Stimulated activated CD8-positive, alpha-beta memory T cell treated with anti-CD3 and anti-CD28 coated beads, Interleukin-15, amount 100 ng/mL, for 1 hour (primary cell): ENCODE data around the gene AMT.

Experiments used
- DNase-seq: peaks from one replicate; pipeline ENCODE4 v3.0.0-alpha.2; 2020; ENCODE audit warnings: low read depth

Gene AMT

GRCh38 chr3:49388289-49388820 is 33.9 kb downstream of the AMT start:
- no peak for DNase-seq

- DNase-seq, result no peak
These were observed 34.6 kb downstream of the AMT start for GRCh38 chr3:49387721-49388120.

- DNase-seq, result no peak
These were observed 36.1 kb downstream of the AMT start for GRCh38 chr3:49386056-49386756.

- DNase-seq, result no peak
These were observed 36.7 kb downstream of the AMT start for GRCh38 chr3:49385617-49386016.

- DNase-seq, result no peak
These were observed 38.9 kb downstream of the AMT start for GRCh38 chr3:49383387-49383786.

GRCh38 chr3:49378249-49378895 is 43.9 kb downstream of the AMT start:
- no peak for DNase-seq

DNA sequence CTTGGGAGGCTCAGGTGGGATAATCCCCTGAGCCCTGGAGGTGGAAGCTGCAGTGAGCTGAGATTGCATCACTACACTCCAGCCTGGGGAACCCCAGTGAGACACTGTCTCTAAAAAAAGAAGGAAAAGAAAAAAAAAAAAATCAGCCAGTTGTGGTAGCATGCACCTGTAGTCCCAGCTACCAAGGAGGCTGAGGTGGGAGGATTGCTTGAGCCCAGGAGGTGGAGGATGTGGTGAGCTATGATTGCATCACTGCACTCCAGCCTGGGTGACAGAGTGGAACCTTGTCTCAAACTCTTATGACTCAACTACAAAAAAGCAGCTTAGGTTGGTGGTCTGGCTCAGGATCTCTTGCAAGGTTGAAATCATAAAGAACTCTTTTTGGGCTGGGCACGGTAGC is 44.8 kb downstream of the AMT start:
- no peak for DNase-seq

GRCh38 chr3:49371946-49372345 is 50.3 kb downstream of the AMT start:
- DNase-seq, result no peak

DNA sequence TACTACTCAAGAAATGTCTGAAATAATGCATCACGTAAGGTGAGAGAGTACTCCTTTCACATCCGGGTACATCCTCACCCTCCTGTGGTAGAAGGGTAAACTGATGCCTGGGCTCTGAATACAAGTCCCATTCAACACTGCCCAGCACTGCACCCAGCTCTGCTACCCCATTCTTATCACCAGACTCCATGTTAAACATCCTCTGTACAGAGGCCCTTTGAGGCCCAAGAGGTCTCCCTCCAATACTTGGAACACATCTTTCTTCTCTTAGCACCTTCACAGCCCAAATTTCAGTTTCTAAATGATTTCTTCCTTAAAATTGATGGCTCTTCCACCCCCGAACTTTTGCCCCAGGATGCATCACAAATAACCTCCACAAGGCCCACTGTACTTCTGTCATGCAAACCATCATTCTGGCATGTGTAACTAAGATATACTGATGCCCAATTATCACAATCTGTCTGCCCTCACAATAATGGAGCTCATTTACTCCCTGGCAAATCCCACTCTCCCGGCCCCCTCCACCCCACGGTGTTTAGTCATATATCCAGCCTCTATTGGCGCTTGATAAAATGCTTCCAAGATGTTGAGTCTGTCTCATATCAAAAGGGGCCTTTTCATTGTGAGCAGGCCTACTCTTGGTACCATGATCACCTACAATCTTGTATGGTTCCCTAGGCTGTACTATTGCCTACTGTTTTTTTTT is 51.5 kb downstream of the AMT start:
- DNase-seq, result no peak
